ENCODE data around the gene ASPM. TPM values are rescaled to one million over a fixed set of nuclear protein-coding genes. Genes with fewer than 3 reads are reported as not detected.
"Not testable (repeated sequence)": the region's sequence is repeated elsewhere in the genome, so short reads cannot be mapped to it uniquely, and the experiment has no call there.

Gene ASPM
- total RNA-seq, 2 donors from 2014 or later, result 0.14 to 0.37 TPM

GRCh38 chr1:197034631-197035339 lies 111.7 kb downstream of the ASPM start:
- intact Hi-C loops (cut with DNase I), result not testable (repeated sequence)

More at GRCh38 chr1:197034631-197035339, 111.7 kb downstream of the ASPM start:
- not testable (repeated sequence) for DNase-seq (ENCODE audit: low spot score)

Other genes with a start within 250 kb of the ASPM start
- not detected for gene CFHR2, start 202.9 kb downstream of the ASPM start, total RNA-seq
- not detected for gene CFHR5, start 169.1 kb downstream of the ASPM start, total RNA-seq
- not detected for gene F13B, start 79.4 kb downstream of the ASPM start, total RNA-seq
- 10 to 100 TPM; 14.3 to 21.3 TPM for gene ZBTB41, start 54.6 kb upstream of the ASPM start, total RNA-seq
- under 1 TPM; 0.14 to 0.28 TPM for gene CRB1, start 121.6 kb upstream of the ASPM start, total RNA-seq

Measured in posterior vena cava (tissue), 2 donors.